ENCODE measurements around the gene MYRF.

MYRF gene

DNA sequence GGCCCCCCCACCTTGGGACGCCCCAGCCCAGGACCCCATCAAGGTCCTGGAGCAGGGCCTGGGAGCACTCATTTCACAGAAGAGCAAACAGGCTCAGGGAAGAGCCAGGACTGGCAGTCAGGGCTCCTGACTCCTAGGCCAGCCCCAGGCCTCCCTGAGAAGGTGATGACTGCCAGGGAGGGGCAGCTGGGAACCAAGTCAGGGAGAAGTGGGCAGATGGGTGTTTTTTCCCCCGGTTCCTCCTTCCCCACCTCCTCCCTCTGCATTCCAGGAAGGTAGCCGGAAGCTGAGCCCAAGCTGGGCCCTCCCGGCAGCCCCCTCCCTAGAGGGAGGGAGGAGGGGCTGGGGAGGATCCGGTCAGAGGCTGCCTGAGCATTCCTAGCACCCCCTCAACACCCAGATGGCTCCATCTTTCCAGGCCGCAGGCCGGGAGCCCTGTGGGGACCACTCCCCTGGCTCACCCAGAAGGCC is 19.6 kb downstream of the MYRF start:
- no peaks in the 10 kb centered on the region for H3K27me3 ChIP-seq (ENCODE audit: control insufficient read depth, low read length)
- no peak for TF ChIP-seq EZH2phosphoT487 (IDR thresholded peaks at IDR 0.05; ENCODE audit: borderline replicate concordance, low read length)
- TF ChIP-seq, protein P1, sequence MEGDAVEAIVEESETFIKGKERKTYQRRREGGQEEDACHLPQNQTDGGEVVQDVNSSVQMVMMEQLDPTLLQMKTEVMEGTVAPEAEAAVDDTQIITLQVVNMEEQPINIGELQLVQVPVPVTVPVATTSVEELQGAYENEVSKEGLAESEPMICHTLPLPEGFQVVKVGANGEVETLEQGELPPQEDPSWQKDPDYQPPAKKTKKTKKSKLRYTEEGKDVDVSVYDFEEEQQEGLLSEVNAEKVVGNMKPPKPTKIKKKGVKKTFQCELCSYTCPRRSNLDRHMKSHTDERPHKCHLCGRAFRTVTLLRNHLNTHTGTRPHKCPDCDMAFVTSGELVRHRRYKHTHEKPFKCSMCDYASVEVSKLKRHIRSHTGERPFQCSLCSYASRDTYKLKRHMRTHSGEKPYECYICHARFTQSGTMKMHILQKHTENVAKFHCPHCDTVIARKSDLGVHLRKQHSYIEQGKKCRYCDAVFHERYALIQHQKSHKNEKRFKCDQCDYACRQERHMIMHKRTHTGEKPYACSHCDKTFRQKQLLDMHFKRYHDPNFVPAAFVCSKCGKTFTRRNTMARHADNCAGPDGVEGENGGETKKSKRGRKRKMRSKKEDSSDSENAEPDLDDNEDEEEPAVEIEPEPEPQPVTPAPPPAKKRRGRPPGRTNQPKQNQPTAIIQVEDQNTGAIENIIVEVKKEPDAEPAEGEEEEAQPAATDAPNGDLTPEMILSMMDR (IDR thresholded peaks at IDR 0.05; ENCODE audit: low read depth, low read length, poor library complexity, severe bottlenecking): no peak
- no peak overlapping the region for H3K4me3 ChIP-seq (ENCODE audit: low read length)
- H3K36me3 ChIP-seq (ENCODE audit: control insufficient read depth, low read length): no peaks in the 10 kb centered on the region
- H3K4me1 ChIP-seq (ENCODE audit: control insufficient read depth, low read length): peaks cover 14% of the 10 kb centered on the region
- H4K20me1 ChIP-seq (ENCODE audit: control insufficient read depth, insufficient read depth, low read depth, low read length): no peaks in the 10 kb centered on the region
- H3K9me3 ChIP-seq (ENCODE audit: control insufficient read depth, insufficient read depth, low read length): no peaks in the 10 kb centered on the region
- no peaks in the 10 kb centered on the region for H3K79me2 ChIP-seq (ENCODE audit: control insufficient read depth, low read length)
- H3K27ac ChIP-seq (ENCODE audit: low read depth, low read length): no peak overlapping the region
- H3K4me2 ChIP-seq (ENCODE audit: low read length): peak overlapping the region; percentile 27
- no peaks in the 10 kb centered on the region for H3K9me2 ChIP-seq (replicated peaks; ENCODE audit: control insufficient read depth, low read length)
- no peaks in the 10 kb centered on the region for H3F3A ChIP-seq (ENCODE audit: control insufficient read depth, insufficient read depth)

DNA sequence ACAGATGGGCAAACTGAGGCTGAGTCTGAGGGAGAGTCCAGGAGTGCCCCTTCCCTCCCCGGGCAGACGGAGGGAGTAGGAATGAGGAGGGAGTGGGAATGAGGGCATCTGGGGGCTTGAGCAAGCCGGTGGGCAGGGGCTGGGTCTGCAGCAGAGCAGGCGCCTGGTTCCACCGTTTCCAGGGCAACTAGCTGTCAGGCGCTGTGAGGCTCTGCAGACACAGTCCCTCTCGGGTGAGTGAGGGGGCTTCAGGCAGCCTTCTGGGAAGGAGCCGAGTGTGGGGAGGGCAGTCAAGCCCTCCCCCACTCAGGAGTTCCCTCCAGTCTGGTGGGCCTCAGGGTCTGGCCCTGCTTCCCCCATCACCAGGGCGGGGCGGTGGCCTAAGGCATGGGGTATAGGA is 20.9 kb downstream of the MYRF start:
- H3F3A ChIP-seq (ENCODE audit: control insufficient read depth, insufficient read depth): no peaks in the 10 kb centered on the region
- H3K9me2 ChIP-seq (replicated peaks; ENCODE audit: control insufficient read depth, low read length): no peaks in the 10 kb centered on the region
- TF ChIP-seq EZH2phosphoT487 (IDR thresholded peaks at IDR 0.05; ENCODE audit: borderline replicate concordance, low read length): no peak
- TF ChIP-seq, protein P1 (IDR thresholded peaks at IDR 0.05; ENCODE audit: low read depth, low read length, poor library complexity, severe bottlenecking): no peak
- no peaks in the 10 kb centered on the region for H3K36me3 ChIP-seq (ENCODE audit: control insufficient read depth, low read length)
- no peak overlapping the region for H3K27ac ChIP-seq (ENCODE audit: low read depth, low read length)
- no peak overlapping the region for H3K4me2 ChIP-seq (ENCODE audit: low read length)
- peaks cover 5% of the 10 kb centered on the region for H3K27me3 ChIP-seq (ENCODE audit: control insufficient read depth, low read length)
- H3K9me3 ChIP-seq (ENCODE audit: control insufficient read depth, insufficient read depth, low read length): no peaks in the 10 kb centered on the region
- no peaks in the 10 kb centered on the region for H4K20me1 ChIP-seq (ENCODE audit: control insufficient read depth, insufficient read depth, low read depth, low read length)
- no peaks in the 10 kb centered on the region for H3K79me2 ChIP-seq (ENCODE audit: control insufficient read depth, low read length)
- H3K4me3 ChIP-seq (ENCODE audit: low read length): no peak overlapping the region
- peaks cover 22% of the 10 kb centered on the region for H3K4me1 ChIP-seq (ENCODE audit: control insufficient read depth, low read length)

DNA sequence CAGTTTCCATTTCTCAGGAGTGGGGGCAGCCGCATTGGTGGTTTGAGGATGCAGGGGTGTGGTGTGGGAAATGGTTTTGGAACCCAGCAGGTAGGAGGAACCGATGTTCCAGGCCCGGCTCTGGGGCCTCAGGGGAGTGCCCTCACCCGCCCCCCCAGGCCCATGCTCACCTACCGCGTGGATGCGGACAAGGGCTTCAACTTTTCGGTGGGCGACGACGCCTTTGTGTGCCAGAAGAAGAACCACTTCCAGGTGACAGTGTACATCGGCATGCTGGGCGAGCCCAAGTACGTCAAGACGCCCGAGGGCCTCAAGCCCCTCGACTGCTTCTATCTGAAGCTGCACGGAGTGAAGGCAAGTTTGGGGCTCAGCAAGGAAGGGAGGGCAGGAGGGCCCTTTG is 21.4 kb downstream of the MYRF start:
- H3K4me1 ChIP-seq (ENCODE audit: control insufficient read depth, low read length): peaks cover 22% of the 10 kb centered on the region
- no peaks in the 10 kb centered on the region for H4K20me1 ChIP-seq (ENCODE audit: control insufficient read depth, insufficient read depth, low read depth, low read length)

More for the DNA sequence above, 21.4 kb downstream of the MYRF start:
- Histone ChIP-seq H3K4me2 (ENCODE audit: low read length) (no peak overlapping the region), H3K4me3 (ENCODE audit: low read length) (no peak overlapping the region), H3K9me3 (ENCODE audit: control insufficient read depth, insufficient read depth, low read length) (no peaks in the 10 kb centered on the region), H3K79me2 (ENCODE audit: control insufficient read depth, low read length) (no peaks in the 10 kb centered on the region), H3K36me3 (ENCODE audit: control insufficient read depth, low read length) (no peaks in the 10 kb centered on the region), H3K27me3 (ENCODE audit: control insufficient read depth, low read length) (peaks cover 8% of the 10 kb centered on the region), H3F3A (ENCODE audit: control insufficient read depth, insufficient read depth) (no peaks in the 10 kb centered on the region), H3K27ac (ENCODE audit: low read depth, low read length) (no peak overlapping the region), H3K9me2 (replicated peaks; ENCODE audit: control insufficient read depth, low read length) (no peaks in the 10 kb centered on the region)
- no peak for TF ChIP-seq EZH2phosphoT487 (IDR thresholded peaks at IDR 0.05; ENCODE audit: borderline replicate concordance, low read length)
- TF ChIP-seq, protein P1 (IDR thresholded peaks at IDR 0.05; ENCODE audit: low read depth, low read length, poor library complexity, severe bottlenecking): no peak
